ENCODE data around the gene LGALS14.

Gene LGALS14

DNA sequence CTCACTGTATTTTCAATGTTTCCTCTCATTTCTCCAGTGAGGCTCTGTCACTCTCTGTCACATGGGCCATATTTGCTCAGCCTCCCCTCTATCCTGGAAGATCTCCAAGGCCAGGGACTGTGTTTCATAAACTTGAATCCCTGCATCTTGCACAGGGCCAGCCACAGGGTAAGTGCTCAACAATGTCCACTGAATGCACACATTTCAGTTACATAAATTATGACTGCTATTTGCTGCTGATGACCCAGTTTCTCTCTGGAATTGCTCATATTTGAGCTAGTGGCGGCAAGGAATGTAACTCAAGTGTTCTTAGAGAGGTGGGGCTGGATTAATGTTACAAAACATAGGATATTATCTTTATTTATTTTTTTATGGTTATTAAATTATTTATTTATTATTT lies 27.4 kb downstream of the LGALS14 start:
- no peak overlapping the region for H3K4me3 ChIP-seq (ENCODE audit: low read length)
- H3K9me3 ChIP-seq (ENCODE audit: insufficient read depth, low read depth, low read length), result no peaks in the 10 kb centered on the region; the same call in 1 of the 2 replicates
- H3K27me3 ChIP-seq (ENCODE audit: insufficient read depth, low read length), result peaks cover 4% of the 10 kb centered on the region; the same call in 1 of the 2 replicates
- H3K9ac ChIP-seq (ENCODE audit: low read depth, low read length), result no peak overlapping the region
- H3K4me1 ChIP-seq (ENCODE audit: insufficient read depth, low read length), result no peaks in the 10 kb centered on the region
- H3K36me3 ChIP-seq (ENCODE audit: insufficient read depth, low read depth, low read length), result no peaks in the 10 kb centered on the region
- H3K27ac ChIP-seq (ENCODE audit: low read length), result no peak overlapping the region

DNA sequence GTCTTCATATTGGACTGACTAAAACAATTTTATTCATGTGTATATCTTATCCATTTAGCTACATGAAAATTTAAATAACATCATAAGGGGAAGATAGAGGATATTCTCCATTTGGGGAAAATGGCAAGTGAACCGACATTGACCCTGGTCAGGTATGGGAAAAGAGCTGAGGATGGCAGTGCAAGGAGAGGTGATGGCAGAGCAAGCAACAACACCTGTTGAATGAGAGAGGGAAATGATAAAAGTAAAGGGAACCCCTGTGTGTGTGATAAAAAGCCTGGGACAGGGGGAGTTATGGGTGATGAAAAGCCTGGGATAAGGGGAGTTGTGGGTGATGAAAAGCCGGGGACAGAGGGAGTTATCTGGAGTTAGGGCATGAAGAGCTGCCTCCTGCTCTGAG lies 29.6 kb downstream of the LGALS14 start:
- H3K27me3 ChIP-seq (ENCODE audit: insufficient read depth, low read length), result no peaks in the 10 kb centered on the region; the same call in 1 of the 2 replicates
- H3K27ac ChIP-seq (ENCODE audit: low read length), result no peak overlapping the region
- no peaks in the 10 kb centered on the region for H3K36me3 ChIP-seq (ENCODE audit: insufficient read depth, low read depth, low read length)
- H3K4me1 ChIP-seq (ENCODE audit: insufficient read depth, low read length), result no peaks in the 10 kb centered on the region
- no peaks in the 10 kb centered on the region; the same call in 1 of the 2 replicates for H3K9me3 ChIP-seq (ENCODE audit: insufficient read depth, low read depth, low read length)
- no peak overlapping the region for H3K9ac ChIP-seq (ENCODE audit: low read depth, low read length)
- H3K4me3 ChIP-seq (ENCODE audit: low read length), result no peak overlapping the region

DNA sequence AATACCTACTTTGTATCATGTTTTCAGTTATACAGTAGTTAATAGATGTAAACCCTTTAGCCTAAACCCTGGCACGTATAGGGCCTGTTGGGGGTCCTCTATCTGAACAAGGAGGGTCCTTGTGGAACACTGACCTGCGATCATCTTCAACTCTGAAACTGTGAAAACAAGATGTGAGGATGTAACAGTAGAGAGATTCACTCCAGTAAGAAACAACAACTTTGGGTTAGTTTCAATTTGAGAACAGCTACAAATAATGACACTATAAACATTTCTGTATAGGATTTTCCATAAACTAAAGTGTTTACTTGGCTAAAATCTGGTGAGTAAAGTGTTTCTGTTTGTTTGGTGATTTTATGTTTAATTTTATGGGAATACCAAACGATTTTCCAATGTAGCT lies 31.4 kb downstream of the LGALS14 start:
- Histone ChIP-seq H3K4me3 (ENCODE audit: low read length) (no peak overlapping the region), H3K9me3 (ENCODE audit: insufficient read depth, low read depth, low read length) (no peaks in the 10 kb centered on the region; the same call in 1 of the 2 replicates), H3K4me1 (ENCODE audit: insufficient read depth, low read length) (no peaks in the 10 kb centered on the region), H3K9ac (ENCODE audit: low read depth, low read length) (no peak overlapping the region), H3K27ac (ENCODE audit: low read length) (no peak overlapping the region), H3K36me3 (ENCODE audit: insufficient read depth, low read depth, low read length) (no peaks in the 10 kb centered on the region), H3K27me3 (ENCODE audit: insufficient read depth, low read length) (no peaks in the 10 kb centered on the region)

DNA sequence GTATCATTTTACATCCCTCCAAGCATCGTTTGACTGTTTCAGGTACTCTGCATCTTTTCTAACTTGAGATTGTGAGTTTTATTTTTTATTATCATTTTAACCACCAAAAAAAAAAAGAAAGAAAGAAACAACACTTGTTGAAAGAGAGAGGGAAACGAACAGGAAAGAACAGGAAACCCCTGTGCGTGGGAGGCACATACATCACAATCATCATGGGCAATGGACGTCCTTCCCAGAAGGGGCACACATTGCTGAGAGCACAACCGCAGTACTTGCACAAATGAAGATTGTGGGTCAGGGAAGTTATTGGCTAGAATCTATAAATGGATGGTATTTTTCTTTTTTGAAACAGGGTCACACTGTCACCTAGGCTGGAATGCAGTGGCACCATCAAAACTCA lies 31.8 kb downstream of the LGALS14 start:
- Histone ChIP-seq H3K9me3 (ENCODE audit: insufficient read depth, low read depth, low read length) (no peaks in the 10 kb centered on the region; the same call in 1 of the 2 replicates), H3K4me1 (ENCODE audit: insufficient read depth, low read length) (no peaks in the 10 kb centered on the region), H3K9ac (ENCODE audit: low read depth, low read length) (no peak overlapping the region), H3K27ac (ENCODE audit: low read length) (no peak overlapping the region), H3K36me3 (ENCODE audit: insufficient read depth, low read depth, low read length) (no peaks in the 10 kb centered on the region), H3K4me3 (ENCODE audit: low read length) (no peak overlapping the region), H3K27me3 (ENCODE audit: insufficient read depth, low read length) (no peaks in the 10 kb centered on the region)

DNA sequence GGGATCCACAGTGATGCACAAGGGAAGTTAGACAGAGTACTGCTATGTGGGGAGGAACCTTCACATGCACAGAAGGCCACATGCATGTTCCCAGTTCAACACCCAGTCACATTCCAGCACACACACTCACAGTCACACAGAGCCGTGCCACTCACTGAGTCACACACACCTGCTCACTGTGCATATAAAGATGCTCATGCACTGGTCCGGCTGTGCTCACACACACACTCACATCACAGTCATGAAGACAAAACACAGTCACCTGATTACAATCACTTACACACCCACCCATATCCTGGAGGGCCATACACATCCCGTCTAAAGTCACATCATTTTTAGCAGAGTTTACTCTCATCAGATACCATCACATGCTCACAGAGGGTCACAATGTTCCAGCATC lies 33.1 kb downstream of the LGALS14 start:
- Histone ChIP-seq H3K9ac (ENCODE audit: low read depth, low read length) (no peak overlapping the region), H3K27me3 (ENCODE audit: insufficient read depth, low read length) (no peaks in the 10 kb centered on the region), H3K4me3 (ENCODE audit: low read length) (no peak overlapping the region), H3K27ac (ENCODE audit: low read length) (no peak overlapping the region), H3K9me3 (ENCODE audit: insufficient read depth, low read depth, low read length) (no peaks in the 10 kb centered on the region), H3K36me3 (ENCODE audit: insufficient read depth, low read depth, low read length) (no peaks in the 10 kb centered on the region), H3K4me1 (ENCODE audit: insufficient read depth, low read length) (no peaks in the 10 kb centered on the region)

DNA sequence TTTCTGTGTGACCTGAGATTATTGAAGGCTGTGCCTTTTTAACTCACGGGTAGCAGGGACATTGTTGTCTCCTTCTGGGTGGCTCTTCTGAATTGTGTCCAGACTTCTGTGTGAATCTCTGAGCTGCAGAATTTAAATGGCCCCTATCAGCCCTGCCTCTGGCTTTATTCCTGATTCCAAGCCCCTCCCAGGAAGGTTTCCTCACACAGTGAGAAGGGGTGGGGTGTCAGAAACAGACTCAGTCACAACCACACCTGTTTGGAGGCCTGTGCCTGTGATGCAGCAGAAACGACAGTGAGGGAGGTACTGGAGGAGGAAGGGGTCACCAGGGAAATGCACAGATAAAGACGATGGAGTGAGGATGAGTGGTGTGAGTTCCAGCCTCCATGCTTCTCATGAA lies 33.6 kb downstream of the LGALS14 start, which contains the start of gene CLC:
Gene CLC (minus strand): TSS at position 139 of the 400 bp plus-strand sequence. CDS start 77 bp downstream, at position 62.
- no peaks in the 10 kb centered on the region for H3K36me3 ChIP-seq (ENCODE audit: insufficient read depth, low read depth, low read length)
- H3K27ac ChIP-seq (ENCODE audit: low read length), result no peak within 1 kb of the TSS
- H3K4me3 ChIP-seq (ENCODE audit: low read length), result no peak within 1 kb of the TSS
- H3K4me1 ChIP-seq (ENCODE audit: insufficient read depth, low read length), result no peaks in the 10 kb centered on the region
- H3K9me3 ChIP-seq (ENCODE audit: insufficient read depth, low read depth, low read length), result no peaks in the 10 kb centered on the region
- no peak within 1 kb of the TSS for H3K9ac ChIP-seq (ENCODE audit: low read depth, low read length)
- no peaks in the 10 kb centered on the region for H3K27me3 ChIP-seq (ENCODE audit: insufficient read depth, low read length)

DNA sequence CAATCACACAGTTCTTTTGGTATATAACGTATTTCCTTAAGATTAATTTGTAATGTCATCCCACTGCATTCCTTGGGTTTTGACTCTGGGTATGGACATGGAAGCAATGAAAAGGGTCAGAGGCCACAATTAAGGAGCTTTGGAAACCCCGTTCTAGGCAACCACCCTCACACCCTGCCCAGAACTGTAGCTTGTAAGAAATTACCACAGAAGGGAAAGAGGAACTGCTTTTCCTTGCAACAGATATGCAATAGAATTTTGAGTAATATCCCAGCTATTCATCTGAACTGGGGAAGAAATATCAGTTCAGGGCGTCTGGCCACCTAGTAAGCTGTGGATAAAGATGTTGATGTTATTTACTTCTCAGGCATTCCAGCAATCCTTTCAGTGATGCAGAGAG lies 34.5 kb downstream of the LGALS14 start:
- Histone ChIP-seq H3K4me3 (ENCODE audit: low read length) (no peak overlapping the region), H3K4me1 (ENCODE audit: insufficient read depth, low read length) (no peaks in the 10 kb centered on the region), H3K27me3 (ENCODE audit: insufficient read depth, low read length) (no peaks in the 10 kb centered on the region), H3K9me3 (ENCODE audit: insufficient read depth, low read depth, low read length) (no peaks in the 10 kb centered on the region), H3K36me3 (ENCODE audit: insufficient read depth, low read depth, low read length) (no peaks in the 10 kb centered on the region), H3K9ac (ENCODE audit: low read depth, low read length) (no peak overlapping the region), H3K27ac (ENCODE audit: low read length) (no peak overlapping the region)

DNA sequence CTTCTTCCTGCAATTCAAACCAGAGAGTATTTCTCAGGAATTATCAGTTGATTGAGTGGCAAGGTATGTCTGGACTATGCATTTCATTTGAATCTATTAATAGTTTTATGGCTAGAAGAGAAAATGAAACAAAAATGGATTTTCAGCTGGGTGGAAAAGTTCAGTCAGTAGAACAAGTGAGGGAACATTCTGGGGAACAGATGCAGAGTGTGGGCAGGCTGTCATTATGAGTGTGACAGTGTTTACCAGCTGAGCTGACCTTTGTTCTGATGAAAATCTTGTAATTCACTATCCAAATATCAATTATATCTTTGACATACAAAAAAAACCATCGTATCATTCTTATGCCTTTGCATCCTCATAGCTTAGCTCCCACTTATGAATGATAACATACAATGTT lies 36.1 kb downstream of the LGALS14 start:
- Histone ChIP-seq H3K9ac (ENCODE audit: low read depth, low read length) (no peak overlapping the region), H3K36me3 (ENCODE audit: insufficient read depth, low read depth, low read length) (no peaks in the 10 kb centered on the region), H3K27ac (ENCODE audit: low read length) (no peak overlapping the region)

DNA sequence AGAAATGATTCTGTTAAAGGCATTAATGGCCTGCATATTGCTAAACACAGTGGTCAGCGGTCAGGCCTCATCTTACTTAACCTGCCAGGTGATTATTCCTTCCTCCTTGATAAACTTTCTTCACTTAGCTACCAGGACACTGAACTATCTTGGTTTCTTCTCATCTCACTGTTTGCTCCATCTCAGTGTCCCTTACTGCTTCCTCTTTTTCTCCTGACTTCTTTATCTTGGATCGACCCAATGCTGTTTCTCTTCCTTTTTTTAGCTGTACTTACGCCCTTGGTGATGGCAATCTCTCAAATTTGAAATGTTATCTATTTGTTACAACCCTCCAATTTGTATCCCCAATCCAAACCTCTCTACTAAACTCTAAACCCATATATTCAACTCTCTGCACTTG lies 41.4 kb downstream of the LGALS14 start:
- Histone ChIP-seq H3K9ac (ENCODE audit: low read depth, low read length) (no peak overlapping the region), H3K4me3 (ENCODE audit: low read length) (no peak overlapping the region), H3K27me3 (ENCODE audit: insufficient read depth, low read length) (peaks cover 5% of the 10 kb centered on the region; the same call in 1 of the 2 replicates), H3K27ac (ENCODE audit: low read length) (no peak overlapping the region), H3K9me3 (ENCODE audit: insufficient read depth, low read depth, low read length) (no peaks in the 10 kb centered on the region), H3K36me3 (ENCODE audit: insufficient read depth, low read depth, low read length) (no peaks in the 10 kb centered on the region), H3K4me1 (ENCODE audit: insufficient read depth, low read length) (no peaks in the 10 kb centered on the region)

More for the DNA sequence above, 36.1 kb downstream of the LGALS14 start:
- Histone ChIP-seq H3K4me1 (ENCODE audit: insufficient read depth, low read length) (no peaks in the 10 kb centered on the region), H3K4me3 (ENCODE audit: low read length) (no peak overlapping the region), H3K27me3 (ENCODE audit: insufficient read depth, low read length) (no peaks in the 10 kb centered on the region), H3K9me3 (ENCODE audit: insufficient read depth, low read depth, low read length) (no peaks in the 10 kb centered on the region)

DNA sequence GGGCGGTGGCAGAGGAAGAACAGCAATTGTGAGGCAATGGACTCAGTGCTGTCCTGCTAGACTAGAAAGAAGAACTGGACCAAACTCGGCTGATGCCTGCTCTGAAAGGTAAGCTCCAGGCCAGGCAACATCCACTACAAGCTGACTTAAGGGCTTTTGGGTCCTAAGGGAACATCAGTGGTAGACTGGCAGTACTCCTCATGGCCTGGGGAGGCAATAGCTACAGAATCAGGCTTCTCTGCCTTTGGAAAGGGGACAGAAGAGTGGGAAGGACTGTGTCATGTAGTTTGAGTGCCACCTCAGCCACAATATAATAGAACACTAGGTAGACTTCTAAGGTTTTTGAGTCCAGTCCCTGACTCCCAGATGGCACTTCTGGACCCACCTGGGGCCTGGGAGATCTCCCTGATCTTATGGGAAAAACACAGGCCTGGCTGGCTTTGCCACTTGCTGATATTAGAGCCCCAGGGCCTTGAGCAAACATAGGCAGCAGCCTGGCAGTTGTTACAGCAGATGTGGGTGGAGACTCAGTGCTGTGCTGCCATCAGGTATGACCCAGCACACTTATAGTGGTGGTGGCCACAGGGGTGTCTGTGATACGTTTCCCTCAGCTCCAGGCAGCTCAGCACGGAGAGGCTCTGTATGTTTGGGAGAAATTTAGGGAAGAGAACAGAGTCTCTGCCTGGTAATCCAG lies 42.7 kb downstream of the LGALS14 start:
- Histone ChIP-seq H3K9ac (ENCODE audit: low read depth, low read length) (no peak overlapping the region), H3K4me1 (ENCODE audit: insufficient read depth, low read length) (no peaks in the 10 kb centered on the region), H3K9me3 (ENCODE audit: insufficient read depth, low read depth, low read length) (no peaks in the 10 kb centered on the region), H3K27ac (ENCODE audit: low read length) (no peak overlapping the region), H3K27me3 (ENCODE audit: insufficient read depth, low read length) (peaks cover 8% of the 10 kb centered on the region; the same call in 1 of the 2 replicates), H3K36me3 (ENCODE audit: insufficient read depth, low read depth, low read length) (no peaks in the 10 kb centered on the region), H3K4me3 (ENCODE audit: low read length) (no peak overlapping the region)

DNA sequence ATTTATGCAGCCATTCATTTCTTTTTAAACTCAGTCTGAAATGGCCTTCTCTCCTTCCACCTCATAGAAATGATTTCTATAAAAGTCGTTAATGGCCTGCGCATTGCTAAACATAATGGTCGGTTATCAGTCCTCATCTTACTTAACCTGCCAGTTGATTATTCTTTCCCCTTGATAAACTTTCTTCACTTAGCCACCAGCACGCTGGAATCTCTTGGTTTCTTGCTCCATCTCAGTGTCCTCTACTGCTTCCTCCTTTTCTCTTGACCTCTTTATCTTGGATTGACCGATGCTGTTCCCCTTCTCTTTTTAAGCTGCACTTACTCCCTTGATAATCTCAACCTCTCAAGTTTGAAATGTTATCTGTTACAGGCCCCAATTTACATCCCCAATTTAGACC lies 45.7 kb downstream of the LGALS14 start:
- no peaks in the 10 kb centered on the region for H3K4me1 ChIP-seq (ENCODE audit: insufficient read depth, low read length)
- H3K27me3 ChIP-seq (ENCODE audit: insufficient read depth, low read length), result peaks cover 12% of the 10 kb centered on the region; the same call in 1 of the 2 replicates
- no peak overlapping the region for H3K27ac ChIP-seq (ENCODE audit: low read length)
- no peak overlapping the region for H3K4me3 ChIP-seq (ENCODE audit: low read length)
- H3K9me3 ChIP-seq (ENCODE audit: insufficient read depth, low read depth, low read length), result no peaks in the 10 kb centered on the region
- H3K9ac ChIP-seq (ENCODE audit: low read depth, low read length), result no peak overlapping the region
- no peaks in the 10 kb centered on the region for H3K36me3 ChIP-seq (ENCODE audit: insufficient read depth, low read depth, low read length)

DNA sequence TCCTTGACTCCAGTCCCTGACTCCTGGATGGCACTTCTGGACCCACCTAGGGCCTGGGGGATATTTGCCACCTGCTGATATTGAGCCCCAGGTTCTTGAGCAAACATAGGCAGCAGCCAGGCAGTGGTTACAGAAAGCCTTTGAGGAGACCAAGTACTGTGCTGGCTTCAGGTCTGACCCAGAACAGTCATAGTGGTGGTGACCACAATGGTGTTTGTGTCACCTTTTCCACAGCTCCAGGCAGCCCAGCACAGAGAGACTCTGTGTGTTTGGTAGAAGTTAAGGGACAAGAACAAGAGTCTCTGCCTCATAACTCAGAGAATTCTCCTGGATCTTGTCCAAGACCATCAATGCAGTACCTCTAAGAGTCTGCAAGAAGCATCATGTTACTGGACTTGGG lies 48.1 kb downstream of the LGALS14 start:
- peaks cover 27% of the 10 kb centered on the region; the same call in 1 of the 2 replicates for H3K27me3 ChIP-seq (ENCODE audit: insufficient read depth, low read length)
- H3K4me1 ChIP-seq (ENCODE audit: insufficient read depth, low read length), result no peaks in the 10 kb centered on the region

More for the DNA sequence above, 48.1 kb downstream of the LGALS14 start:
- H3K9me3 ChIP-seq (ENCODE audit: insufficient read depth, low read depth, low read length), result no peaks in the 10 kb centered on the region
- no peak overlapping the region for H3K4me3 ChIP-seq (ENCODE audit: low read length)
- no peak overlapping the region for H3K27ac ChIP-seq (ENCODE audit: low read length)
- H3K36me3 ChIP-seq (ENCODE audit: insufficient read depth, low read depth, low read length), result no peaks in the 10 kb centered on the region
- no peak overlapping the region for H3K9ac ChIP-seq (ENCODE audit: low read depth, low read length)
